ENCODE results near the gene RNF152.

DNA sequence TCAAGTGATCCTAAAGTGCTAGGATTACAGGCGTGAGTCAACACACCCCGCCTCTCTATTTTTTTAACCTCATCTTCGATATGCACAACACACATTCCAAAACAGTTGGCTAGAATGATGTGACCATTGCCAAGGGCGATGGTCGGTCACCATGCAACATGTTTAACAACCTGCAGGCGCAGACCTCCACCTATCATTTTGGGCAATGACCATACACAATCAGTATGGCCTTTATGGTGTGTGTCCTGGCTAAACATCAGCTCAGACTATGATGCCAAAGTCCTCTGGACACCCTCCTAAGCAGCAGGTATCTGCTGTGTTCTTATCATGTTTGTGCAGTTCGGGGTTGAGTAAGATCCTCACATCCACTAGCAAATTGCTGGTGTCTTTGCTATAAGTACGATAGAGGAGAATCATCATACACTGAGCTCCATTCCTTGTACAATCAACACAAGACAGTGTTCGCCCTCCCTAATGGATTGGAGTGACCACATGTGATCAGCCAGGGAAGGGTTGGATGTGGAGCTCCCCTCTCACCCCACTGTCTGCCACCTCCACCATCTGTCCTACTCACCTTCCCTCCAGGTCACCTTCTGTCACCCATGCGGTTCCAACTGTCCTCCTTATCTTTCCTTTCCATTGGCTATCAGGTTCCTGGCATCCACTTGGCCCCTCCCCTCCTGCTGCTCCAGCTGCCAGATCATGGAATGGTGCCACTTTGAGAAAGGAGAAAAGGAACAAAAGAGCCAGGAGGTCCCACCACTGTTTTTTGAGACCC lies 7.9 kb upstream of the RNF152 start:
- TF ChIP-seq, protein P1, sequence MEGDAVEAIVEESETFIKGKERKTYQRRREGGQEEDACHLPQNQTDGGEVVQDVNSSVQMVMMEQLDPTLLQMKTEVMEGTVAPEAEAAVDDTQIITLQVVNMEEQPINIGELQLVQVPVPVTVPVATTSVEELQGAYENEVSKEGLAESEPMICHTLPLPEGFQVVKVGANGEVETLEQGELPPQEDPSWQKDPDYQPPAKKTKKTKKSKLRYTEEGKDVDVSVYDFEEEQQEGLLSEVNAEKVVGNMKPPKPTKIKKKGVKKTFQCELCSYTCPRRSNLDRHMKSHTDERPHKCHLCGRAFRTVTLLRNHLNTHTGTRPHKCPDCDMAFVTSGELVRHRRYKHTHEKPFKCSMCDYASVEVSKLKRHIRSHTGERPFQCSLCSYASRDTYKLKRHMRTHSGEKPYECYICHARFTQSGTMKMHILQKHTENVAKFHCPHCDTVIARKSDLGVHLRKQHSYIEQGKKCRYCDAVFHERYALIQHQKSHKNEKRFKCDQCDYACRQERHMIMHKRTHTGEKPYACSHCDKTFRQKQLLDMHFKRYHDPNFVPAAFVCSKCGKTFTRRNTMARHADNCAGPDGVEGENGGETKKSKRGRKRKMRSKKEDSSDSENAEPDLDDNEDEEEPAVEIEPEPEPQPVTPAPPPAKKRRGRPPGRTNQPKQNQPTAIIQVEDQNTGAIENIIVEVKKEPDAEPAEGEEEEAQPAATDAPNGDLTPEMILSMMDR (IDR thresholded peaks at IDR 0.05), result no peak
- TF ChIP-seq POLR2A (IDR thresholded peaks at IDR 0.05), result no peak

All from thyroid gland (tissue), 4 donors.